ENCODE measurements around the gene RASSF10. TPM values are rescaled to one million over a fixed set of nuclear protein-coding genes. Genes with fewer than 3 reads are reported as not detected.

RASSF10 gene
- total RNA-seq, 1 experiment from 2014 or later, result not detected

- ChIA-PET RAD21 (ENCODE audit: low non-redundant PET in 1 of 2, low total read pairs in 2 of 2, uncharacterized antibody in 2 of 2, unreplicated experiment in 2 of 2) (no interaction called here), CTCF (no interaction called here), POLR2A (no interaction called here)
- intact Hi-C loops (cut with micrococcal nuclease), result no loop called here
- no peak overlapping the region for H3K9ac ChIP-seq (ENCODE audit: low read length)
- no peaks in the 10 kb centered on the region for H3K27me3 ChIP-seq (ENCODE audit: insufficient read depth, low read length)
- TF ChIP-seq SRF (IDR thresholded peaks at IDR 0.05; ENCODE audit: low read depth), result no peak
- TF ChIP-seq, protein P1, sequence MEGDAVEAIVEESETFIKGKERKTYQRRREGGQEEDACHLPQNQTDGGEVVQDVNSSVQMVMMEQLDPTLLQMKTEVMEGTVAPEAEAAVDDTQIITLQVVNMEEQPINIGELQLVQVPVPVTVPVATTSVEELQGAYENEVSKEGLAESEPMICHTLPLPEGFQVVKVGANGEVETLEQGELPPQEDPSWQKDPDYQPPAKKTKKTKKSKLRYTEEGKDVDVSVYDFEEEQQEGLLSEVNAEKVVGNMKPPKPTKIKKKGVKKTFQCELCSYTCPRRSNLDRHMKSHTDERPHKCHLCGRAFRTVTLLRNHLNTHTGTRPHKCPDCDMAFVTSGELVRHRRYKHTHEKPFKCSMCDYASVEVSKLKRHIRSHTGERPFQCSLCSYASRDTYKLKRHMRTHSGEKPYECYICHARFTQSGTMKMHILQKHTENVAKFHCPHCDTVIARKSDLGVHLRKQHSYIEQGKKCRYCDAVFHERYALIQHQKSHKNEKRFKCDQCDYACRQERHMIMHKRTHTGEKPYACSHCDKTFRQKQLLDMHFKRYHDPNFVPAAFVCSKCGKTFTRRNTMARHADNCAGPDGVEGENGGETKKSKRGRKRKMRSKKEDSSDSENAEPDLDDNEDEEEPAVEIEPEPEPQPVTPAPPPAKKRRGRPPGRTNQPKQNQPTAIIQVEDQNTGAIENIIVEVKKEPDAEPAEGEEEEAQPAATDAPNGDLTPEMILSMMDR (IDR thresholded peaks at IDR 0.05 in 2 of 3, conservative IDR thresholded peaks at IDR 0.05 in 1 of 3; ENCODE audit: borderline replicate concordance in 1 of 3, insufficient read depth in 1 of 3, low read depth in 2 of 3, low read length in 2 of 3), result no peak
- no peaks in the 10 kb centered on the region for H4K20me1 ChIP-seq (ENCODE audit: insufficient read depth)
- H3K36me3 ChIP-seq (ENCODE audit: control insufficient read depth in 1 of 2, insufficient read depth in 2 of 2, low read length in 2 of 2), result no peaks in the 10 kb centered on the region
- no peaks in the 10 kb centered on the region for H3K9me3 ChIP-seq (ENCODE audit: control insufficient read depth in 1 of 2, insufficient read depth in 1 of 2, low read depth in 1 of 2, low read length in 2 of 2)
- no peaks in the 10 kb centered on the region for H3K79me2 ChIP-seq (ENCODE audit: insufficient read depth, low read length)
- DNase-seq (ENCODE audit: low read depth, low spot score) (no peak), ATAC-seq (no peak)
- H3K27ac ChIP-seq (ENCODE audit: low read depth, low read length), result no peak overlapping the region
- BruUV-seq (replicated peaks), result no TSS peak
- H3K4me1 ChIP-seq (ENCODE audit: control insufficient read depth in 1 of 2, insufficient read depth in 2 of 2, low read length in 2 of 2), result peaks cover 0 to 3% of the 10 kb centered on the region in 2 experiments; a peak in 1 of 4 replicates
- no peak overlapping the region for H3K4me3 ChIP-seq (replicated peaks in 1 of 2; ENCODE audit: low read depth in 1 of 2, low read length in 2 of 2)
- no peaks in the 10 kb centered on the region for H3K9me2 ChIP-seq (ENCODE audit: insufficient read depth)
- no peak overlapping the region for H2AFZ ChIP-seq (ENCODE audit: low read depth, low read length, poor library complexity, severe bottlenecking)
- no peak overlapping the region for H3K4me2 ChIP-seq (ENCODE audit: low read length)
Observed at GRCh38 chr11:13033760-13034533, 24.8 kb downstream of the RASSF10 start.

DNA sequence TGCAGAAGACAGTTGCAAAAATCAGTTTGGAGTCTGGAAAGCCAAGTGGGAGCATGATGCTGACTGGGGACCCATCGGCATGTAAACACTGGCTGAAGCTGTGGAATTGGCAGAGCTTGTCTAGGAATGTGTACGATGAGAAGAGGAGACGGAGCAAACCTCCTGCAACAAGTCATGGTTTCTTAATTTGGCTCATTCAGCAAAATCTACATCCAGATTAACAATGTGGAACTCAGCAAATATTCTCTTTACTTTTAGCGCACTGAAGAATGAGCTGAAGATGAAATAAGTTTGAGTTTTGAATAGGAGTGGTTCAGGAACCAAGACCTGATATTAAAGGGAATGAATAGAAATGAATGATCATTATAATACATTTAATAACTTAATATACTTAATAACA, 26.6 kb downstream of the RASSF10 start:
- Histone ChIP-seq H3K27ac (ENCODE audit: low read depth, low read length) (no peak overlapping the region), H2AFZ (ENCODE audit: low read depth, low read length, poor library complexity, severe bottlenecking) (no peak overlapping the region), H3K9me3 (ENCODE audit: control insufficient read depth in 1 of 2, insufficient read depth in 1 of 2, low read depth in 1 of 2, low read length in 2 of 2) (no peaks in the 10 kb centered on the region), H3K4me1 (ENCODE audit: control insufficient read depth in 1 of 2, insufficient read depth in 2 of 2, low read length in 2 of 2) (peaks cover 0 to 3% of the 10 kb centered on the region in 2 experiments; a peak in 1 of 4 replicates), H3K27me3 (ENCODE audit: insufficient read depth, low read length) (no peaks in the 10 kb centered on the region), H3K36me3 (ENCODE audit: control insufficient read depth in 1 of 2, insufficient read depth in 2 of 2, low read length in 2 of 2) (no peaks in the 10 kb centered on the region), H4K20me1 (ENCODE audit: insufficient read depth) (no peaks in the 10 kb centered on the region), H3K4me3 (replicated peaks in 1 of 2; ENCODE audit: low read depth in 1 of 2, low read length in 2 of 2) (no peak overlapping the region), H3K4me2 (ENCODE audit: low read length) (no peak overlapping the region), H3K9me2 (ENCODE audit: insufficient read depth) (no peaks in the 10 kb centered on the region), H3K9ac (ENCODE audit: low read length) (no peak overlapping the region), H3K79me2 (ENCODE audit: insufficient read depth, low read length) (no peaks in the 10 kb centered on the region)
- BruUV-seq (replicated peaks), result no TSS peak
- RAD21 ChIA-PET (ENCODE audit: low non-redundant PET in 1 of 2, low total read pairs in 2 of 2, uncharacterized antibody in 2 of 2, unreplicated experiment in 2 of 2), result no interaction called here
- ATAC-seq (no peak), DNase-seq (ENCODE audit: low read depth, low spot score) (no peak)
- CTCF ChIA-PET, result no interaction called here
- POLR2A ChIA-PET, result no interaction called here
- intact Hi-C loops (cut with micrococcal nuclease), result no loop called here
- TF ChIP-seq EZH2 (IDR thresholded peaks at IDR 0.05), result no peak
- no peak for TF ChIP-seq ZFX (IDR thresholded peaks at IDR 0.05)
- TF ChIP-seq TCF7L2 (IDR thresholded peaks at IDR 0.05; ENCODE audit: borderline replicate concordance, extremely low read depth, insufficient read depth, insufficient read length), result no peak
- TF ChIP-seq YY1 (IDR thresholded peaks at IDR 0.05; ENCODE audit: extremely low read depth, insufficient replicate concordance, low read depth, low read length), result no peak
- no peak for TF ChIP-seq POLR2A (IDR thresholded peaks at IDR 0.05; ENCODE audit: borderline replicate concordance, extremely low read depth, insufficient read depth, insufficient read length)
- TF ChIP-seq, protein P2, sequence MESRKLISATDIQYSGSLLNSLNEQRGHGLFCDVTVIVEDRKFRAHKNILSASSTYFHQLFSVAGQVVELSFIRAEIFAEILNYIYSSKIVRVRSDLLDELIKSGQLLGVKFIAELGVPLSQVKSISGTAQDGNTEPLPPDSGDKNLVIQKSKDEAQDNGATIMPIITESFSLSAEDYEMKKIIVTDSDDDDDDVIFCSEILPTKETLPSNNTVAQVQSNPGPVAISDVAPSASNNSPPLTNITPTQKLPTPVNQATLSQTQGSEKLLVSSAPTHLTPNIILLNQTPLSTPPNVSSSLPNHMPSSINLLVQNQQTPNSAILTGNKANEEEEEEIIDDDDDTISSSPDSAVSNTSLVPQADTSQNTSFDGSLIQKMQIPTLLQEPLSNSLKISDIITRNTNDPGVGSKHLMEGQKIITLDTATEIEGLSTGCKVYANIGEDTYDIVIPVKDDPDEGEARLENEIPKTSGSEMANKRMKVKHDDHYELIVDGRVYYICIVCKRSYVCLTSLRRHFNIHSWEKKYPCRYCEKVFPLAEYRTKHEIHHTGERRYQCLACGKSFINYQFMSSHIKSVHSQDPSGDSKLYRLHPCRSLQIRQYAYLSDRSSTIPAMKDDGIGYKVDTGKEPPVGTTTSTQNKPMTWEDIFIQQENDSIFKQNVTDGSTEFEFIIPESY (IDR thresholded peaks at IDR 0.05; ENCODE audit: extremely low read depth, insufficient replicate concordance, low read length), result no peak
- TF ChIP-seq ZNF274 (IDR thresholded peaks at IDR 0.05; ENCODE audit: low read depth, low read length), result no peak
- no peak for TF ChIP-seq POLR2AphosphoS5 (IDR thresholded peaks at IDR 0.05; ENCODE audit: low read depth, low read length)
- no peak for TF ChIP-seq FOSL1 (IDR thresholded peaks at IDR 0.05; ENCODE audit: low read depth)
- TF ChIP-seq ELF1 (IDR thresholded peaks at IDR 0.05; ENCODE audit: borderline replicate concordance, low read depth), result no peak
- no peak for TF ChIP-seq SIN3A (IDR thresholded peaks at IDR 0.05; ENCODE audit: low read depth)
- TF ChIP-seq SRF (IDR thresholded peaks at IDR 0.05; ENCODE audit: low read depth), result no peak
- no peak for TF ChIP-seq JUND (IDR thresholded peaks at IDR 0.05)
- TF ChIP-seq, protein P3, sequence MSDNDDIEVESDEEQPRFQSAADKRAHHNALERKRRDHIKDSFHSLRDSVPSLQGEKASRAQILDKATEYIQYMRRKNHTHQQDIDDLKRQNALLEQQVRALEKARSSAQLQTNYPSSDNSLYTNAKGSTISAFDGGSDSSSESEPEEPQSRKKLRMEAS (IDR thresholded peaks at IDR 0.05), result no peak
- no peak for TF ChIP-seq EZH2phosphoT487 (IDR thresholded peaks at IDR 0.05; ENCODE audit: borderline replicate concordance)
- TF ChIP-seq RAD21 (IDR thresholded peaks at IDR 0.05; ENCODE audit: low read depth), result no peak

Data from HCT116 (cell line).